ENCODE results near the gene DDX54.

Gene DDX54

DNA sequence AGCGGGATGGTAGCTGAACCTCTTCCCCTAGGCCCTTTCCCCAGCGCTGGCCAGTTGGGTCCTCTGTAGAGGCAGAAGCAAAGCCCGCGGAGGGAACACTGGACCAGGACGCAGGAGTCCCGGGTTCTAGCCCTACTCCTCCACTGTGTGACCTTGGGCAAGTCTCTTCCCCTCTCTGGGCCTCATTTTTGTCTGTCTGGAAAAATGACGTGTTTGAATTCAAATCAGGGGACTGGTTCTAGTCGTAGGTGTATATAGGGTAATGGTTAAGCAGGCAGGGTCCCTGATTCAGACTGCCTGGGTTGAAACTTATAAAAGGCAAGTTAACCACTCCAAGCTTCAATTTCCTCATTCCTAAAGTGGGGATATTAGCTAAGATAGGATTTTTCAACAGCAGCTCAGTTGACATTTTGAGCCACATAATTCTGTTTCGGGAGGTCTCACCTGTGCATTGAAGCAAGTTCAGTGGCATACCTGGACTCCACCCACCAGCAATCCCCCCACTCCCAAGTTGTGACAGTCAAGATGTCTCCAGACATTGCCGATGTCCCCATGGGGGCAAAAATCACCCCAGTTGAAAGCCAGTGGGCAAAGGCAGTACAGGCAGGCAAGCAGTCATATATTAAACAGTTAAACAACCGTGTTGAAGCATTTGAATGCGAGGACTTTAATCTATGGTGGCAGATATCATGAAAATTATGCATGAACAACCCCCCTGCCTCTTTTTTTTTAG lies 36.9 kb upstream of the DDX54 start:
- peak overlapping the region; percentile 88 for H3K27ac ChIP-seq
- no peak for TF ChIP-seq ZFX (IDR thresholded peaks at IDR 0.05; ENCODE audit: borderline replicate concordance)
- TF ChIP-seq, protein P1, sequence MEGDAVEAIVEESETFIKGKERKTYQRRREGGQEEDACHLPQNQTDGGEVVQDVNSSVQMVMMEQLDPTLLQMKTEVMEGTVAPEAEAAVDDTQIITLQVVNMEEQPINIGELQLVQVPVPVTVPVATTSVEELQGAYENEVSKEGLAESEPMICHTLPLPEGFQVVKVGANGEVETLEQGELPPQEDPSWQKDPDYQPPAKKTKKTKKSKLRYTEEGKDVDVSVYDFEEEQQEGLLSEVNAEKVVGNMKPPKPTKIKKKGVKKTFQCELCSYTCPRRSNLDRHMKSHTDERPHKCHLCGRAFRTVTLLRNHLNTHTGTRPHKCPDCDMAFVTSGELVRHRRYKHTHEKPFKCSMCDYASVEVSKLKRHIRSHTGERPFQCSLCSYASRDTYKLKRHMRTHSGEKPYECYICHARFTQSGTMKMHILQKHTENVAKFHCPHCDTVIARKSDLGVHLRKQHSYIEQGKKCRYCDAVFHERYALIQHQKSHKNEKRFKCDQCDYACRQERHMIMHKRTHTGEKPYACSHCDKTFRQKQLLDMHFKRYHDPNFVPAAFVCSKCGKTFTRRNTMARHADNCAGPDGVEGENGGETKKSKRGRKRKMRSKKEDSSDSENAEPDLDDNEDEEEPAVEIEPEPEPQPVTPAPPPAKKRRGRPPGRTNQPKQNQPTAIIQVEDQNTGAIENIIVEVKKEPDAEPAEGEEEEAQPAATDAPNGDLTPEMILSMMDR (IDR thresholded peaks at IDR 0.05) = no peak

DNA sequence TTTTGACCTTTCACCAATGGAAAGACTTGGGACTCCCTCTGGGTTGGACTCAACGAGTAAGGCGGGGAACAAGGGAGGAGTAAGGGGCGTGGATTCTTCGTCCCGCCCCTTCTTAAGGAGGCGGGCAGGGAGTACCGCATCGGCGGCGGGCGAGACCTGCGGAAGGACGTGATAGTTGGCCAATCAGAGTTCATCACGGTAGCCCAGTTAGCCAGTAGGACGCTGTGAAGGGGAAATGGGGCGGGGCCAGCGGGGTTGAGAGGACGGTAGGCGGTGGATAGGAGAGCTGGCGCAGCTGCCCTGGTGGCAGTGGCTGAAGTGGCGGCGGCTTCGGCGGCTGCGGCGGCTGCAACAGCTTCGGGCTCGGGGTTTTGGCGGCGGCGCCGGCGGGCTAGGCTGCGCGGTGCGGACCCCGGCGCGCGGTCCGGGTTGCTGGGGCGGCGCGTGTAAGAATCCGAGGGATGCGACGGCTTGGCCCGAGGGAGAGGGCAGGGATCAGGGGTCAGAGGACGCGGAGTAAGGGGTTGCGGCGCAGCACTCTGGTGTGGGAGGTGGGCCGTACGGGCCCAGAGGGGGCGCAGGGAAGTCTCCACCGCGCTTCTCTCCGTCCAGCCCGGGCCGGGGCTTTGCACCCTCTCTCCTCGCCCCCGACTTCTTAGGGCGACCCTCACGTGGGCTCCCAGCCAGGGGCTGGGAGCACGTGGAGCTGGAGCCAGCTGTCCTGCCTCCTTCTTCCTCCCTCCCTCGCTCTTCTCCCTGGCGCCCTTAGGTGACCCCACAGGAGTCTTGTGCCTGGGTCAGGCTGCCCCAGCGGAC lies 36.1 kb upstream of the DDX54 start, which contains the start of gene TPCN1:
TPCN1 (plus strand) TSS at position 284 of the 816 bp plus-strand sequence. CDS start 5,389 bp downstream, outside the sequence.
- peak within 1 kb of the TSS; percentile 88 for H3K27ac ChIP-seq
- TF ChIP-seq, protein P1 (IDR thresholded peaks at IDR 0.05) = 0 out of 2 replicates have a peak, but pooled peaks have one; percentile 15
- no peak for TF ChIP-seq ZFX (IDR thresholded peaks at IDR 0.05; ENCODE audit: borderline replicate concordance)

DNA sequence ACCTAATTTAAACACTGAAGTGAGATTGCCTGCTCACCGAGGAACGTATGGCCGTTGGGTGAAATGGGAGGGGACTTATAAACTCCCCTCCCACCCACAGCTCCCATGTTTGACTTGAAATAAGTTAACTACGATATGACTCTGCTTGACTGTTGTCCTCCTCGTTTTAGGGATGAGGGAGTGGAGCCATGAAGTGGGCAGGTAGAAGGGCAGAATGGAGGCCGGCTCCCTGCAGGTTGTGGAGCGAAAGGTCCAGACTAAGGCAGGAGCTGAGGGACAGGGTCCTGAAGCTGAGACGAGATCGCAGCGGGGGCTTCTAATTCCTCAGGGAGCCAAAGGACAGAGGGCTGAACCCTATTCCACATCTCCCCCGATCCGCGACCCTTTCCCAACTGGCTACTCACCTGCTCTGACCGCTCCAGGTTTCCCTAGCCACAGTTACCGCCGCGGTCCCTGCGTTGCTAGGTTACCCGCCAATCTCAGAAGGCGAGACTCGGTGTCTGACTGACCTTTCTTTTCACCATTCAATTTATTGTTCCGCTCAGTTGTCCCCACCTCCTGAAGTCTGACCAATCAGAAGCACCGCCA lies 35.4 kb upstream of the DDX54 start:
- no peak for TF ChIP-seq ZFX (IDR thresholded peaks at IDR 0.05; ENCODE audit: borderline replicate concordance)
- TF ChIP-seq, protein P1 (IDR thresholded peaks at IDR 0.05) = no peak
- peak overlapping the region; percentile 88 for H3K27ac ChIP-seq

DNA sequence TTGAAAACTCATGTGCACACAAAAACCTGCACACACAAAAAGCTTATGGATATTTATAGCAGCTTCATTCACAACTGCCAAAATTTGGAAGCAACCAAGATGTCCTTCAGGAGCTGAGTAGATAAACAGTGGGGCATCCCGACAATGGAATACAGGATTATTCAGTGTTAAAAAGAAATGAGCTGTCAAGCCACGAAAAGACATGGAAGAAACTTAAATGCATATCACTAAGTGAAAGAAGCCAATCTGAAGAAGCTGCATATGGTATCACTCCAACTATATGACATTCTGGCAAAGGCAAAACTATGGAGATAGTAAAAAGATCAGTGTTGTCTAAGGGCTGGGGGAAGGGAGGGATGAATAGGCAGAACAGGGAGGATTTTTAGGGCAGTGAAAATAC lies 30.7 kb upstream of the DDX54 start:
- H3K27ac ChIP-seq = no peak overlapping the region

DNA sequence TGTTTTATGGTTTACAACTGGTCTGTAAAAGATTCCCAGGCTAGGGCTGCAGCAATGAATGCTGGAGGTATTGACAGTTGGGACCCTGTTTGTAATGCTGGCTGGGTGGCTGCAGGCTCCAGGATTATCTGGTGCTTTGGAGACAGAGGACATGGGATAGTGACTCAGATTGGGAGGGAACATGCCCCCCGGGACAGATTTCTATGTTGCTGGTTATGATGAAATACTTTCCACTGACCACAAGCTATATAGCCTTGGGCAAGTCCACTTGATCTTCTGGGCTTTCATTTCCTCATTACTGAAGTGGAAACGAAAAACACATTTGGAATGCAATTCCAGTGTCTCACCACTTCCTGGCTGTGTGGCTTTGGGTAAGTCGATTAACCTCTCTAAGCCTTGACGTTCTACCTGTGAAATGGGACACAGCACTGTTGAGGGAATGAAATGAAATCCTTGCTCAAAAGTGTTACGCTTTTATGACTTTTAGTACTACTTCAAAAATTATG lies 29.7 kb upstream of the DDX54 start:
- no peak overlapping the region for H3K27ac ChIP-seq
- no peak for TF ChIP-seq ZFX (IDR thresholded peaks at IDR 0.05; ENCODE audit: borderline replicate concordance)
- TF ChIP-seq, protein P1 (IDR thresholded peaks at IDR 0.05) = no peak

More for the DNA sequence above, 30.7 kb upstream of the DDX54 start:
- TF ChIP-seq, protein P1 (IDR thresholded peaks at IDR 0.05) = no peak
- no peak for TF ChIP-seq ZFX (IDR thresholded peaks at IDR 0.05; ENCODE audit: borderline replicate concordance)

DNA sequence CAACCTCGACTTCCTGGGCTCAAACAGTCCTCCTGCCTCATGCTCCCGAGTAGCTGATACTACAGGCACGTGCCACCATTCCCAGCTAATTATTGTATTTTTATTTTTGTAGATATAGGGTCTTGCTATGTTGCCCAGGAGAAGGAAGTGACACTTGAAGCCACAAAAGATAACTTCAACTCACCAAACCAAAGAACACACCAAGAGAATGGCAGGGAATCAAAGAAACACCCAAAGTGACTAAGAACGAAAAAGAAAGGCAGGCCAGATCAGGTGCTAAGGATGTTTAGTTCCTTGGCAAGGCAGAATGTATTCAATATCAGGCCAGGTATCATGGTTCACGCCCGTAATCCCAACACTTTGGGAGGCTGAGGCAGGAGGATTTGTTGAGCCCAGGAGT lies 25.9 kb upstream of the DDX54 start:
- no peak overlapping the region for H3K27ac ChIP-seq
- no peak for TF ChIP-seq ZFX (IDR thresholded peaks at IDR 0.05; ENCODE audit: borderline replicate concordance)

All from 22Rv1 (cell line).